Activated CD8-positive, alpha-beta memory T cell treated with anti-CD3 and anti-CD28 coated beads, Interleukin-2, amount 10 ng/mL, durations not matched to agents 7 days and 5 days (primary cell): Measurements from ENCODE around the gene NT5C. TPM values are rescaled to one million over a fixed set of nuclear protein-coding genes. Genes with fewer than 3 reads are reported as not detected.

Experiments
- ATAC-seq: fragments of 150-1000 bp; cut with Tn5 transposase; one replicate; pipeline ENCODE4 v1.10.0; 2021; ENCODE audit warnings: moderate library complexity
- CTCF ChIA-PET: fragments of 350-600 bp; sonication (Branson Sonifier 250); formaldehyde crosslinking; loops from one replicate; lab custom pipeline; 2021; ENCODE audit warnings: antibody characterized with exemption; lab: Charles Lee
- DNase-seq: peaks from one replicate; pipeline ENCODE4 v3.0.0-alpha.2; 2020
- H3K27ac Mint-ChIP-seq: one replicate; pipeline ENCODE4 v1.8.0; 2021; ENCODE audit warnings: mild to moderate bottlenecking, mixed read lengths
- H3K27me3 Mint-ChIP-seq: one replicate; pipeline ENCODE4 v1.8.0; 2021; ENCODE audit warnings: mixed read lengths
- H3K36me3 Mint-ChIP-seq: one replicate; pipeline ENCODE4 v1.8.0; 2021; ENCODE audit warnings: mild to moderate bottlenecking, mixed read lengths
- H3K4me1 Mint-ChIP-seq: one replicate; pipeline ENCODE4 v1.8.0; 2021; ENCODE audit warnings: mixed read lengths
- H3K4me3 Mint-ChIP-seq: one replicate; pipeline ENCODE4 v1.8.0; 2021; ENCODE audit warnings: mild to moderate bottlenecking, moderate library complexity, mixed read lengths
- H3K9me3 Mint-ChIP-seq: one replicate; pipeline ENCODE4 v1.8.0; 2022; ENCODE audit warnings: low read depth, mixed read lengths
- total RNA-seq, 2 experiments: library from RNA; stranded (reverse); gene quantifications; one replicate each; pipeline ENCODE4 v1.2.3, GENCODE V29; 2021

Gene NT5C
- total RNA-seq, 2 experiments from 2014 or later: 65.2 to 73.1 TPM

- ATAC-seq (no peak), DNase-seq (no peak)
- Mint-ChIP-seq H3K9me3 (no peaks in the 10 kb centered on the region), H3K27ac (no peak overlapping the region), H3K27me3 (no peaks in the 10 kb centered on the region), H3K36me3 (peaks cover 14% of the 10 kb centered on the region), H3K4me3 (no peak overlapping the region), H3K4me1 (peaks cover 43% of the 10 kb centered on the region)
- CTCF ChIA-PET: interaction anchor here (0.9 to 14.6 kb wide), 3 partner anchors 9 to 44 kb away, joined by 3 to 233 read pairs (median 6); partner anchors contain the start of gene ARMC7
These were observed 4.6 kb downstream of the NT5C start for GRCh38 chr17:75126954-75127353.

GRCh38 chr17:75125984-75126383 is 5.6 kb downstream of the NT5C start:
- peak overlapping the region; percentile 2 for H3K4me3 Mint-ChIP-seq
- peak; percentile 59 for DNase-seq
- CTCF ChIA-PET: interaction anchor here (0.7 to 14.6 kb wide), 4 partner anchors 12 to 45 kb away, joined by 3 to 233 read pairs (median 4); partner anchors contain the start of genes ARMC7 and JPT1
- H3K9me3 Mint-ChIP-seq: no peaks in the 10 kb centered on the region
- ATAC-seq: peak; percentile 46
- peaks cover 40% of the 10 kb centered on the region for H3K4me1 Mint-ChIP-seq
- H3K27me3 Mint-ChIP-seq: no peaks in the 10 kb centered on the region
- peak overlapping the region; percentile 80 for H3K27ac Mint-ChIP-seq
- H3K36me3 Mint-ChIP-seq: peaks cover 16% of the 10 kb centered on the region

GRCh38 chr17:75124819-75125162 is 6.8 kb downstream of the NT5C start:
- peaks cover 34% of the 10 kb centered on the region for H3K4me1 Mint-ChIP-seq
- CTCF ChIA-PET: interaction anchor here (1.4 to 14.6 kb wide), 3 partner anchors 11 to 47 kb away, joined by 3 to 233 read pairs (median 6); partner anchors contain the start of gene ARMC7

GRCh38 chr17:75124041-75124818 is 7.3 kb downstream of the NT5C start:
- H3K9me3 Mint-ChIP-seq: no peaks in the 10 kb centered on the region
- H3K4me3 Mint-ChIP-seq: no peak overlapping the region
- peaks cover 11% of the 10 kb centered on the region for H3K36me3 Mint-ChIP-seq
- peaks cover 29% of the 10 kb centered on the region for H3K4me1 Mint-ChIP-seq
- H3K27me3 Mint-ChIP-seq: no peaks in the 10 kb centered on the region
- peak overlapping the region; percentile 71 for H3K27ac Mint-ChIP-seq
- ATAC-seq (peak; percentile 53), DNase-seq (peak; percentile 56)
- CTCF ChIA-PET: interaction anchor here (0.7 to 14.6 kb wide), 7 partner anchors 8 to 164 kb away, joined by 3 to 233 read pairs (median 3); partner anchors contain the start of gene ARMC7

More at GRCh38 chr17:75124819-75125162, 6.8 kb downstream of the NT5C start:
- H3K36me3 Mint-ChIP-seq: peaks cover 16% of the 10 kb centered on the region
- DNase-seq (no peak), ATAC-seq (no peak)
- H3K27me3 Mint-ChIP-seq: no peaks in the 10 kb centered on the region
- peak overlapping the region; percentile 62 for H3K27ac Mint-ChIP-seq
- H3K9me3 Mint-ChIP-seq: no peaks in the 10 kb centered on the region
- no peak overlapping the region for H3K4me3 Mint-ChIP-seq

GRCh38 chr17:75118307-75118706 is 13.2 kb downstream of the NT5C start:
- CTCF ChIA-PET: interaction anchor here (1.0 to 11.2 kb wide), 4 partner anchors 9 to 157 kb away, joined by 3 to 257 read pairs (median 122); partner anchors contain the start of genes NT5C and NUP85
- peaks cover 17% of the 10 kb centered on the region for H3K4me1 Mint-ChIP-seq
- DNase-seq (no peak), ATAC-seq (no peak)
- peaks cover 17% of the 10 kb centered on the region for H3K36me3 Mint-ChIP-seq
- no peak overlapping the region for H3K27ac Mint-ChIP-seq
- H3K9me3 Mint-ChIP-seq: no peaks in the 10 kb centered on the region
- H3K4me3 Mint-ChIP-seq: no peak overlapping the region
- H3K27me3 Mint-ChIP-seq: no peaks in the 10 kb centered on the region

- H3K27me3 Mint-ChIP-seq: no peaks in the 10 kb centered on the region
- H3K4me1 Mint-ChIP-seq: peaks cover 22% of the 10 kb centered on the region
- H3K9me3 Mint-ChIP-seq: no peaks in the 10 kb centered on the region
- DNase-seq: no peak
- H3K36me3 Mint-ChIP-seq: peaks cover 25% of the 10 kb centered on the region
- no peak overlapping the region for H3K27ac Mint-ChIP-seq
- ATAC-seq: no peak
- no peak overlapping the region for H3K4me3 Mint-ChIP-seq
- CTCF ChIA-PET: interaction anchor here (1.1 to 11.2 kb wide), 5 partner anchors 8 to 156 kb away, joined by 3 to 257 read pairs (median 217); partner anchors contain the start of genes NT5C and NUP85
These were observed 14.8 kb downstream of the NT5C start for GRCh38 chr17:75116737-75117136.

- no peak overlapping the region for H3K27ac Mint-ChIP-seq
- peaks cover 29% of the 10 kb centered on the region for H3K4me1 Mint-ChIP-seq
- peaks cover 26% of the 10 kb centered on the region for H3K36me3 Mint-ChIP-seq
- no peaks in the 10 kb centered on the region for H3K9me3 Mint-ChIP-seq
- CTCF ChIA-PET: interaction anchor here (1.0 to 11.2 kb wide), 13 partner anchors 12 to 297 kb away, joined by 3 to 257 read pairs (median 14); partner anchors contain the start of genes NT5C and NUP85
- H3K27me3 Mint-ChIP-seq: no peaks in the 10 kb centered on the region
- ATAC-seq (no peak), DNase-seq (no peak)
- H3K4me3 Mint-ChIP-seq: no peak overlapping the region
These were observed 16.0 kb downstream of the NT5C start for GRCh38 chr17:75115555-75115954.

- H3K4me1 Mint-ChIP-seq: peaks cover 32% of the 10 kb centered on the region
- peak overlapping the region; percentile 85 for H3K27ac Mint-ChIP-seq
- no peaks in the 10 kb centered on the region for H3K9me3 Mint-ChIP-seq
- peak overlapping the region; percentile 84 for H3K4me3 Mint-ChIP-seq
- ATAC-seq (no peak), DNase-seq (no peak)
- no peaks in the 10 kb centered on the region for H3K27me3 Mint-ChIP-seq
- peaks cover 22% of the 10 kb centered on the region for H3K36me3 Mint-ChIP-seq
- CTCF ChIA-PET: interaction anchor here (0.5 to 11.2 kb wide), 59 partner anchors 9 to 342 kb away, joined by 3 to 257 read pairs (median 6); partner anchors contain the start of genes ATP5PD, CDR2L, GGA3 and GRB2
These were observed 16.8 kb downstream of the NT5C start for GRCh38 chr17:75114552-75115314.

- peaks cover 20% of the 10 kb centered on the region for H3K36me3 Mint-ChIP-seq
- peak overlapping the region; percentile 85 for H3K27ac Mint-ChIP-seq
- CTCF ChIA-PET: interaction anchor here (0.5 to 11.2 kb wide), 62 partner anchors 8 to 342 kb away, joined by 3 to 257 read pairs (median 5); partner anchors contain the start of genes ATP5PD, CDR2L, GGA3 and GRB2
- H3K9me3 Mint-ChIP-seq: no peaks in the 10 kb centered on the region
- peak; percentile 95 for DNase-seq
- ATAC-seq: peak; percentile 78
- H3K27me3 Mint-ChIP-seq: no peaks in the 10 kb centered on the region
- H3K4me3 Mint-ChIP-seq: peak overlapping the region; percentile 84
- peaks cover 34% of the 10 kb centered on the region for H3K4me1 Mint-ChIP-seq
These were observed 17.6 kb downstream of the NT5C start for GRCh38 chr17:75113798-75114551.

GRCh38 chr17:75111777-75112335 is 19.7 kb downstream of the NT5C start:
- Mint-ChIP-seq H3K27me3 (no peaks in the 10 kb centered on the region), H3K9me3 (no peaks in the 10 kb centered on the region), H3K36me3 (peaks cover 20% of the 10 kb centered on the region), H3K27ac (peak overlapping the region; percentile 29), H3K4me1 (peaks cover 39% of the 10 kb centered on the region), H3K4me3 (peak overlapping the region; percentile 88)
- no peak for DNase-seq
- CTCF ChIA-PET: interaction anchor here (0.8 to 11.2 kb wide), 9 partner anchors 16 to 561 kb away, joined by 3 to 257 read pairs (median 9); partner anchors contain the start of genes MIF4GD, NT5C and NUP85
- no peak for ATAC-seq

GRCh38 chr17:75110234-75110937 is 21.2 kb downstream of the NT5C start:
- DNase-seq (peak; percentile 51), ATAC-seq (no peak)
- H3K36me3 Mint-ChIP-seq: peaks cover 19% of the 10 kb centered on the region
- CTCF ChIA-PET: interaction anchor here (0.6 to 11.2 kb wide), 12 partner anchors 17 to 1489 kb away, joined by 3 to 257 read pairs (median 7); partner anchors contain the start of genes MIF4GD, MRPL58, NT5C and NUP85
- H3K27ac Mint-ChIP-seq: peak overlapping the region; percentile 90
- no peaks in the 10 kb centered on the region for H3K27me3 Mint-ChIP-seq
- peaks cover 42% of the 10 kb centered on the region for H3K4me1 Mint-ChIP-seq
- peak overlapping the region; percentile 88 for H3K4me3 Mint-ChIP-seq
- H3K9me3 Mint-ChIP-seq: no peaks in the 10 kb centered on the region
